ENCODE measurements around the gene ATP5PO. TPM values are rescaled to one million over a fixed set of nuclear protein-coding genes. Genes with fewer than 3 reads are reported as not detected.

ATP5PO gene
- total RNA-seq, 1 experiment from 2014 or later = 190 TPM

- POLR2A ChIA-PET = interaction anchor here (0.6 to 1.0 kb wide), 7 partner anchors 10 to 130 kb away, joined by 3 to 6 read pairs (median 4); no protein-coding TSS in a partner anchor
- intact Hi-C loops (cut with micrococcal nuclease; ENCODE audit: unreplicated experiment) = loop anchor here (10.0 kb wide), 1 partner anchor 127 kb away; the partner anchor contains the start of genes MRPS6 and SLC5A3
Observed at GRCh38 chr21:33947451-33948095, 32.0 kb upstream of the ATP5PO start.

GRCh38 chr21:33945652-33946270, 30.2 kb upstream of the ATP5PO start:
- no peak for DNase-seq (ENCODE audit: low read depth, low spot score)
- intact Hi-C loops (cut with micrococcal nuclease; ENCODE audit: unreplicated experiment) = loop anchor here (10.0 kb wide), 1 partner anchor 129 kb away; the partner anchor contains the start of genes MRPS6 and SLC5A3

More at GRCh38 chr21:33947451-33948095, 32.0 kb upstream of the ATP5PO start:
- ATAC-seq = peak; percentile 97
- Histone ChIP-seq H3K4me1 (ENCODE audit: control insufficient read depth, insufficient read depth, low read length) (peaks cover 20% of the 10 kb centered on the region), H3K9me3 (ENCODE audit: control insufficient read depth, insufficient read depth, low read depth, low read length) (peaks cover 3% of the 10 kb centered on the region; the same call in 1 of the 2 replicates), H3K36me3 (ENCODE audit: control insufficient read depth, insufficient read depth, low read length) (no peaks in the 10 kb centered on the region), H3K27me3 (ENCODE audit: control insufficient read depth, insufficient read depth, low read length) (no peaks in the 10 kb centered on the region), H3K4me3 (ENCODE audit: low read depth in 2 of 2, low read length in 2 of 2) (peak overlapping the region; percentile 21 to 52), H3K27ac (ENCODE audit: low read length) (peak overlapping the region; percentile 96)
- CTCF ChIA-PET = interaction anchor here (1.4 kb wide), 1 partner anchor 23 kb away, joined by 4 read pairs; no protein-coding TSS in a partner anchor
- TF ChIP-seq, protein P1, sequence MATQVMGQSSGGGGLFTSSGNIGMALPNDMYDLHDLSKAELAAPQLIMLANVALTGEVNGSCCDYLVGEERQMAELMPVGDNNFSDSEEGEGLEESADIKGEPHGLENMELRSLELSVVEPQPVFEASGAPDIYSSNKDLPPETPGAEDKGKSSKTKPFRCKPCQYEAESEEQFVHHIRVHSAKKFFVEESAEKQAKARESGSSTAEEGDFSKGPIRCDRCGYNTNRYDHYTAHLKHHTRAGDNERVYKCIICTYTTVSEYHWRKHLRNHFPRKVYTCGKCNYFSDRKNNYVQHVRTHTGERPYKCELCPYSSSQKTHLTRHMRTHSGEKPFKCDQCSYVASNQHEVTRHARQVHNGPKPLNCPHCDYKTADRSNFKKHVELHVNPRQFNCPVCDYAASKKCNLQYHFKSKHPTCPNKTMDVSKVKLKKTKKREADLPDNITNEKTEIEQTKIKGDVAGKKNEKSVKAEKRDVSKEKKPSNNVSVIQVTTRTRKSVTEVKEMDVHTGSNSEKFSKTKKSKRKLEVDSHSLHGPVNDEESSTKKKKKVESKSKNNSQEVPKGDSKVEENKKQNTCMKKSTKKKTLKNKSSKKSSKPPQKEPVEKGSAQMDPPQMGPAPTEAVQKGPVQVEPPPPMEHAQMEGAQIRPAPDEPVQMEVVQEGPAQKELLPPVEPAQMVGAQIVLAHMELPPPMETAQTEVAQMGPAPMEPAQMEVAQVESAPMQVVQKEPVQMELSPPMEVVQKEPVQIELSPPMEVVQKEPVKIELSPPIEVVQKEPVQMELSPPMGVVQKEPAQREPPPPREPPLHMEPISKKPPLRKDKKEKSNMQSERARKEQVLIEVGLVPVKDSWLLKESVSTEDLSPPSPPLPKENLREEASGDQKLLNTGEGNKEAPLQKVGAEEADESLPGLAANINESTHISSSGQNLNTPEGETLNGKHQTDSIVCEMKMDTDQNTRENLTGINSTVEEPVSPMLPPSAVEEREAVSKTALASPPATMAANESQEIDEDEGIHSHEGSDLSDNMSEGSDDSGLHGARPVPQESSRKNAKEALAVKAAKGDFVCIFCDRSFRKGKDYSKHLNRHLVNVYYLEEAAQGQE (IDR thresholded peaks at IDR 0.05; ENCODE audit: insufficient read depth in 1 of 2, low read depth in 2 of 2, low read length in 1 of 2) = peak in 1 of 2 experiments; percentile 22; a peak in 1 of 4 replicates
- TF ChIP-seq POLR2AphosphoS5 (IDR thresholded peaks at IDR 0.05; ENCODE audit: low read depth, low read length) (peak; percentile 17; the same call in 1 of the 2 replicates), SIN3A (IDR thresholded peaks at IDR 0.05; ENCODE audit: borderline replicate concordance, insufficient read depth, low read depth, low read length) (0 out of 2 replicates have a peak, but pooled peaks have one; percentile 55), CTCF (IDR thresholded peaks at IDR 0.05) (no peak), TCF7L2 (IDR thresholded peaks at IDR 0.05; ENCODE audit: low read depth, low read length) (peak; percentile 83; the same call in 1 of the 2 replicates)
- in situ Hi-C loops (cut with HindIII; ENCODE audit: low pct_unique_long_range_greater_than_20kb, low sequenced_read_pairs) = no loop called here
- BruUV-seq (replicated peaks) = no TSS peak
- peak; percentile 73 for DNase-seq (ENCODE audit: low read depth, low spot score)

More at GRCh38 chr21:33945652-33946270, 30.2 kb upstream of the ATP5PO start:
- Histone ChIP-seq H3K36me3 (ENCODE audit: control insufficient read depth, insufficient read depth, low read length) (no peaks in the 10 kb centered on the region), H3K27ac (ENCODE audit: low read length) (peak overlapping the region; percentile 96), H3K9me3 (ENCODE audit: control insufficient read depth, insufficient read depth, low read depth, low read length) (peaks cover 3% of the 10 kb centered on the region; the same call in 1 of the 2 replicates), H3K4me1 (ENCODE audit: control insufficient read depth, insufficient read depth, low read length) (peaks cover 20% of the 10 kb centered on the region), H3K4me3 (ENCODE audit: low read depth in 2 of 2, low read length in 2 of 2) (no peak overlapping the region), H3K27me3 (ENCODE audit: control insufficient read depth, insufficient read depth, low read length) (no peaks in the 10 kb centered on the region)
- ChIA-PET POLR2A (interaction anchor here (0.7 kb wide), 1 partner anchor 71 kb away, joined by 5 read pairs; no protein-coding TSS in a partner anchor), CTCF (interaction anchor here (0.6 to 0.7 kb wide), 2 partner anchors 35 to 1344 kb away, joined by 6 to 10 read pairs; no protein-coding TSS in a partner anchor)
- BruUV-seq (replicated peaks) = no TSS peak
- in situ Hi-C loops (cut with HindIII; ENCODE audit: low pct_unique_long_range_greater_than_20kb, low sequenced_read_pairs) = no loop called here
- TF ChIP-seq, protein P1 (IDR thresholded peaks at IDR 0.05; ENCODE audit: insufficient read depth in 1 of 2, low read depth in 2 of 2, low read length in 1 of 2) = no peak
- no peak for TF ChIP-seq SIN3A (IDR thresholded peaks at IDR 0.05; ENCODE audit: borderline replicate concordance, insufficient read depth, low read depth, low read length)
- TF ChIP-seq CTCF (IDR thresholded peaks at IDR 0.05) = no peak
- TF ChIP-seq TCF7L2 (IDR thresholded peaks at IDR 0.05; ENCODE audit: low read depth, low read length) = no peak
- TF ChIP-seq POLR2AphosphoS5 (IDR thresholded peaks at IDR 0.05; ENCODE audit: low read depth, low read length) = no peak
- no peak for ATAC-seq
